Smooth muscle cell (in vitro differentiated cells): ENCODE data around the gene EIF1AD. TPM values are rescaled to one million over a fixed set of nuclear protein-coding genes. Genes with fewer than 3 reads are reported as not detected.

Source experiments
- DNase-seq: peaks from one replicate; lab custom pipeline; 2025; ENCODE audit not compliant: unreplicated experiment; lab: John Stamatoyannopoulos, UW
- H2AFZ ChIP-seq: fragments of 200-600 bp; sonication (generic); 2 replicates; pipeline ENCODE4 v1.6.0; 2016; ENCODE audit warnings: antibody characterized with exemption, low read depth, mild to moderate bottlenecking
- H3F3A ChIP-seq: fragments of 200-600 bp; sonication (generic); 2 replicates; pipeline ENCODE4 v1.6.0; 2017; ENCODE audit warnings: antibody characterized with exemption, low read depth
- H3K27ac ChIP-seq: fragments of 200-600 bp; sonication (generic); 2 replicates; pipeline ENCODE4 v1.5.1; 2016; ENCODE audit warnings: low read depth, mild to moderate bottlenecking
- H3K27me3 ChIP-seq: fragments of 200-600 bp; sonication (generic); 2 replicates; pipeline ENCODE4 v1.6.1; 2016; ENCODE audit warnings: low read depth, mild to moderate bottlenecking
- H3K36me3 ChIP-seq: fragments of 200-600 bp; sonication (generic); 2 replicates; pipeline ENCODE4 v1.5.1; 2016; ENCODE audit warnings: low read depth
- H3K4me1 ChIP-seq: fragments of 200-600 bp; sonication (generic); 2 replicates; pipeline ENCODE4 v1.5.1; 2016; ENCODE audit warnings: low read depth
- H3K4me2 ChIP-seq: fragments of 200-600 bp; sonication (generic); 2 replicates; pipeline ENCODE4 v1.6.0; 2016; ENCODE audit warnings: mild to moderate bottlenecking
- H3K4me3 ChIP-seq: fragments of 200-600 bp; sonication (generic); 2 replicates; pipeline ENCODE4 v1.5.1; 2016; ENCODE audit warnings: mild to moderate bottlenecking
- H3K79me2 ChIP-seq: fragments of 200-600 bp; sonication (generic); 2 replicates; pipeline ENCODE4 v1.6.0; 2016; ENCODE audit warnings: low read depth, mild to moderate bottlenecking
- H3K9ac ChIP-seq: fragments of 200-600 bp; sonication (generic); 2 replicates; pipeline ENCODE4 v1.6.0; 2016; ENCODE audit warnings: low read depth
- H3K9me3 ChIP-seq: fragments of 200-600 bp; sonication (generic); replicated peaks from 2 replicates; pipeline ENCODE4 v1.5.1; 2016; ENCODE audit warnings: low read depth
- H4K20me1 ChIP-seq: fragments of 200-600 bp; sonication (generic); 2 replicates; pipeline ENCODE4 v1.6.0; 2016; ENCODE audit warnings: low read depth
- WGBS: methylation state at CpG from one replicate; pipeline ENCODE4 v1.1.7; 2016; ENCODE audit warnings: low lambda C conversion rate; 5-methylcytosine and 5-hydroxymethylcytosine counted together
- polyA plus RNA-seq: library from polyadenylated mRNA; unstranded; fragments of >200 nt; fragmentation: Nextera tagmentation; extraction: Ambion mirVana; gene quantifications from 2 replicates; pipeline ENCODE4 v1.2.1, GENCODE V29; 2016
- total RNA-seq: library from RNA; depleted of rRNA; stranded (reverse); fragments of >200 nt; gene quantifications from 2 replicates; pipeline ENCODE4 v1.2.3, GENCODE V29; 2014
- TF ChIP-seq, protein P1 (sequence below): fragments of 200-600 bp; sonication (generic); IDR thresholded peaks from 2 replicates; pipeline ENCODE4 v1.5.1; 2017; ENCODE audit warnings: borderline replicate concordance, mild to moderate bottlenecking, antibody characterized with exemption; ENCODE audit not compliant: insufficient read depth, poor library complexity, severe bottlenecking

The EIF1AD gene
- total and polyA plus RNA-seq, 2 experiments from 2014 or later, result 29.3 TPM

DNA sequence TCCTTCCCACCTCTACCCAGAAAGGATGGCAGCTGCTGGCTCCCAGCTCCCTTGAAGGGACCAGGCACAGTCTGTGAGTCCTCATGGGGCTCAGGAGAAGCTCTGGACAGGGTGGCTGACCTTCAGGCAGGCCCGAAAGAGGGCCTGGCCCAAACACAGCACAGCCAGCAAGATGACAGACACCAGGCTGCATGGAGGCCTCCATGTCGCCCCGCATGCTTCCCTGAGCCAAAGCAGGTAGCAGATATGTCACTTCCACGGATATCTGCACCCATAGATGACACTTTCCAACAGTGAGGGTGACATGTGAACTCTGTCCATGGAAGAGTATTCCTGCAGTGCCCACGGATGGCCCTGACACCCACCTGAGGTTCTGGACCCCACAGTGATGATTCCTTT lies 18.4 kb downstream of the EIF1AD start:
- H3K4me1 ChIP-seq, result no peaks in the 10 kb centered on the region
- WGBS, result 88% methylated on average over 5 of the region's 5 CpGs
- no peak for DNase-seq
- no peak overlapping the region for H2AFZ ChIP-seq
- TF ChIP-seq, protein P1, sequence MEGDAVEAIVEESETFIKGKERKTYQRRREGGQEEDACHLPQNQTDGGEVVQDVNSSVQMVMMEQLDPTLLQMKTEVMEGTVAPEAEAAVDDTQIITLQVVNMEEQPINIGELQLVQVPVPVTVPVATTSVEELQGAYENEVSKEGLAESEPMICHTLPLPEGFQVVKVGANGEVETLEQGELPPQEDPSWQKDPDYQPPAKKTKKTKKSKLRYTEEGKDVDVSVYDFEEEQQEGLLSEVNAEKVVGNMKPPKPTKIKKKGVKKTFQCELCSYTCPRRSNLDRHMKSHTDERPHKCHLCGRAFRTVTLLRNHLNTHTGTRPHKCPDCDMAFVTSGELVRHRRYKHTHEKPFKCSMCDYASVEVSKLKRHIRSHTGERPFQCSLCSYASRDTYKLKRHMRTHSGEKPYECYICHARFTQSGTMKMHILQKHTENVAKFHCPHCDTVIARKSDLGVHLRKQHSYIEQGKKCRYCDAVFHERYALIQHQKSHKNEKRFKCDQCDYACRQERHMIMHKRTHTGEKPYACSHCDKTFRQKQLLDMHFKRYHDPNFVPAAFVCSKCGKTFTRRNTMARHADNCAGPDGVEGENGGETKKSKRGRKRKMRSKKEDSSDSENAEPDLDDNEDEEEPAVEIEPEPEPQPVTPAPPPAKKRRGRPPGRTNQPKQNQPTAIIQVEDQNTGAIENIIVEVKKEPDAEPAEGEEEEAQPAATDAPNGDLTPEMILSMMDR, result no peak
- H3F3A ChIP-seq, result no peaks in the 10 kb centered on the region
- no peaks in the 10 kb centered on the region for H3K27me3 ChIP-seq
- H3K36me3 ChIP-seq, result no peaks in the 10 kb centered on the region
- H3K79me2 ChIP-seq, result no peaks in the 10 kb centered on the region
- no peak overlapping the region for H3K9ac ChIP-seq
- no peak overlapping the region for H3K4me3 ChIP-seq
- H3K4me2 ChIP-seq, result no peak overlapping the region
- H3K9me3 ChIP-seq, result no peaks in the 10 kb centered on the region
- H4K20me1 ChIP-seq, result no peaks in the 10 kb centered on the region
- H3K27ac ChIP-seq, result no peak overlapping the region

DNA sequence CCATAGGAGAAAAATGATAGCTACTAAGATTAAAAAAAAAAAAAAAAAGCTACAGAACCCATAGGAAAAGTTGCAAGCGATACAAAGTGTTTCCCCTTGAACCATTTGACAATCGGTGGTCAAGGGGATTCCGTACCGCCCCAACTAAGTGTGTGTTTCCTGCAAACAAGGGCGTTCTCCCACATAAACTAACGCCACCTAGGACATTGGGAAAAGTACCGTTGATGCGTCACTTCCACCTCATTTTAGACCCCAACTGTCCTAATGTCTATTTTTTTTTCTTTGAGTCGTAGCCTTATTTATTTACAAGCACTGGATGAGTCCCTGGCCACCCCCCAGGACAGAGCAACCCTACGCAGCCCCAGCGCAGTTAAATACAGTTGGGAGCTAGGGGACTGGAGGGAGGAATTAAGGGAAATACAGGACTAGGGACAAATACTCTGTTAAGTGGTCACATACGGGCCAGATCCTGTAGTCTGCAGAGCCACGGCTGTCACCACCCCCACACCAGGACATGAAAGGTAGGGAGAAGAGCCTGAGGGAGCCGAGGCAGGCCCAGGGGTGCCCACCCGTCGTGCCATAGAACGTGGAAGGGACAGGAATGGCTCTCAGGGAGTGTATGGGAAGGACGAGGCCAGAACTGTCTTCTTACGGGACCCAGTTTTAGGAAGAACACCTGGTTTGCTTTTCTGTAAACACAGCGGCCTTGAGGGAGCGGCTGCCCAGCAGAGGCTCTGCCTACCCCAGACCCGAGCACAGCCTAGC lies 19.0 kb downstream of the EIF1AD start:
- no peak overlapping the region for H3K9ac ChIP-seq
- no peaks in the 10 kb centered on the region for H4K20me1 ChIP-seq
- H3K27ac ChIP-seq, result no peak overlapping the region
- H3K4me3 ChIP-seq, result no peak overlapping the region
- H3K79me2 ChIP-seq, result no peaks in the 10 kb centered on the region
- no peaks in the 10 kb centered on the region for H3K9me3 ChIP-seq
- H3K27me3 ChIP-seq, result no peaks in the 10 kb centered on the region
- no peak overlapping the region for H2AFZ ChIP-seq
- no peak overlapping the region for H3K4me2 ChIP-seq
- H3K4me1 ChIP-seq, result no peaks in the 10 kb centered on the region
- no peaks in the 10 kb centered on the region for H3K36me3 ChIP-seq
- no peaks in the 10 kb centered on the region for H3F3A ChIP-seq
- TF ChIP-seq, protein P1, result no peak
- whole genome bisulfite sequencing, result 90% methylated on average over 20 of the region's 22 CpGs
- DNase-seq, result no peak

DNA sequence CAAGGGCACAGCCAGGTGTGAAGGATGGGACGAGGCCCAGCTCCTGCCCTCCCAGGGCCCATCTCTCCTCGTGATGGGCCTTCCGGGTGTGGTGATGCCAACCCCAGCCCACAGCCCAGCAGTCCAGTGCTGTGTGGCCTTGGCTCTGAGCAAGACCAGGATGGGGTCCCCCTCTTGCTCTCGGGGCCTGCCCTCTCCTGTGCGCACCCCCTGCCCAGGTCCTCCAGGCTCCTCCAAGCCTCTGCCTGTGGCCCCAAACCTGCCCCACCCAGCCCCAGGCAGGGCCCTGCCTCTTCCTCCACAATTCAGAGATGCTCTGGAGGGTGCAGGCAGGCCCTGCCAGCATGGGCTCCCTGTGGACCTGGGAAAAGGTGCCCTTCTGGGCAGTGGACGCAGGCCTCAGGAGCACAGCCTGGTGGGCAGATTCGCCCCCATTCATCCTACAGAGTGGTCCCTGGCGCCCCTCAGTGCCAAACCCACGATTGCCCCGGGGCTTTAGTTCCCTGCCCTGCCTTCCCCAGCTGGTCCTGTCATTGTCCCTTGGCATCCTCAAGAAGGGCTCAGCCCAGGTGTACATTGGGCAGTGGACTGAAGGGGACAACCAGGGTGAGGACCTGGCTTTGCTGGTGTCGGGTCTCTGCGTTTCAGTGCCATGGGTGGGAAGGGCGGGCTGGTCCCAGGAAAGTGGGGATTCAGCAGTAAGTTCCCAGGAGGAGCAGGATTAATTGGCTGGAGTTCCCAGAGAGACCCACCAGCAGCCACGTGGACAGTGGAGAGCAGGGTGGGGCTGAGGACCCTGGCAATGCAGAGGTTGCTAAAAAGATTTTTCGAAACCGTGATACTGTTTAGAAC lies 19.8 kb downstream of the EIF1AD start:
- Histone ChIP-seq H3K4me2 (no peak overlapping the region), H3K9me3 (no peaks in the 10 kb centered on the region), H3K4me1 (no peaks in the 10 kb centered on the region), H4K20me1 (no peaks in the 10 kb centered on the region), H3K27ac (no peak overlapping the region), H3K4me3 (no peak overlapping the region), H3K27me3 (no peaks in the 10 kb centered on the region), H3F3A (no peaks in the 10 kb centered on the region), H2AFZ (no peak overlapping the region), H3K9ac (no peak overlapping the region), H3K36me3 (no peaks in the 10 kb centered on the region), H3K79me2 (no peaks in the 10 kb centered on the region)
- TF ChIP-seq, protein P1, result no peak
- no peak for DNase-seq
- WGBS, result 89% methylated on average over 16 of the region's 16 CpGs
